HCT116 (cell line): ENCODE results near the gene NLGN2. TPM values are rescaled to one million over a fixed set of nuclear protein-coding genes. Genes with fewer than 3 reads are reported as not detected.

Experiments
- ATAC-seq: fragments of 200-7000 bp; cut with Tn5 transposase; 2 replicates; pipeline ENCODE4 v1.9.1; 2020; ENCODE audit warnings: mild to moderate bottlenecking, moderate library complexity
- BruUV-seq: library from RNA; stranded (reverse); fragments of 400-500 nt; replicated peaks from 2 replicates; lab custom pipeline; 2021; lab: Mats Ljungman, UMichigan
- CTCF ChIA-PET: fragments of 300-600 bp; sonication (Branson Sonifier 250); formaldehyde crosslinking; loops from one replicate; lab custom pipeline; 2021; ENCODE audit warnings: antibody characterized with exemption; lab: Charles Lee
- POLR2A ChIA-PET: fragments of 300-600, 350-600 bp; sonication (Branson Sonifier 250); formaldehyde crosslinking; loops from one replicate; lab custom pipeline; 2021; ENCODE audit warnings: antibody characterized with exemption; lab: Charles Lee
- RAD21 ChIA-PET, 2 experiments: fragments of 300-600 bp; sonication (Branson Sonifier 250); formaldehyde crosslinking; loops; one replicate each; lab custom pipeline; 2023; ENCODE audit warnings: low total read pairs in 2 of 2; ENCODE audit not compliant: uncharacterized antibody in 2 of 2, unreplicated experiment in 2 of 2, low non-redundant PET in 1 of 2; lab: Charles Lee
- DNase-seq: peaks from one replicate; pipeline ENCODE4 v3.0.0-alpha.2; 2010; ENCODE audit warnings: low read depth, low spot score
- H2AFZ ChIP-seq: fragments of 200-600 bp; shearing (Covaris generic), sonication (generic); 2 replicates; pipeline ENCODE4 v1.6.1; 2017; ENCODE audit warnings: low read depth, mixed run types, mixed read lengths, antibody characterized with exemption, low read length; ENCODE audit not compliant: poor library complexity, severe bottlenecking
- H3K27ac ChIP-seq: 2 replicates; pipeline ENCODE4 v1.5.1; 2012; ENCODE audit warnings: low read depth, low read length
- H3K27me3 ChIP-seq: fragments of 200-600 bp; sonication (generic); 2 replicates; pipeline ENCODE4 v1.6.1; 2016; ENCODE audit warnings: mixed run types, low read length, mixed read lengths; ENCODE audit not compliant: insufficient read depth
- H3K36me3 ChIP-seq, 2 experiments: fragments of 200-500 bp in 1 of 2; fragments of 200-600 bp in 1 of 2; sonication (Bioruptor generic) in 1 of 2; sonication (generic) in 1 of 2; 2 replicates each; pipeline versions ENCODE4 v1.5.1 to v1.6.1; 2014 to 2016; ENCODE audit warnings: low read length in 2 of 2, inconsistent platforms in 1 of 2, mixed read lengths in 1 of 2, mixed run types in 1 of 2; ENCODE audit not compliant: insufficient read depth in 2 of 2, control insufficient read depth in 1 of 2
- H3K4me1 ChIP-seq, 2 experiments: fragments of 200-600 bp in 1 of 2; sonication (generic) in 1 of 2; 2 replicates each; pipeline versions ENCODE4 v1.5.1 to v1.6.1; 2012 to 2017; ENCODE audit warnings: low read length in 2 of 2, inconsistent platforms in 1 of 2, mild to moderate bottlenecking in 1 of 2, mixed read lengths in 1 of 2, mixed run types in 1 of 2, moderate library complexity in 1 of 2; ENCODE audit not compliant: insufficient read depth in 2 of 2, control insufficient read depth in 1 of 2
- H3K4me2 ChIP-seq: fragments of 200-600 bp; sonication (generic); 2 replicates; pipeline ENCODE4 v1.6.1; 2017; ENCODE audit warnings: mixed run types, low read length, mixed read lengths
- H3K4me3 ChIP-seq, 2 experiments: fragments of 200-600 bp in 1 of 2; sonication (generic) in 1 of 2; replicated peaks in 1 of 2; 2 replicates each; pipeline ENCODE4 v1.5.1; 2011 to 2016; ENCODE audit warnings: low read length in 2 of 2, control low read depth in 1 of 2, low read depth in 1 of 2, mild to moderate bottlenecking in 1 of 2, mixed read lengths in 1 of 2, mixed run types in 1 of 2
- H3K79me2 ChIP-seq: fragments of 200-600 bp; sonication (generic); 2 replicates; pipeline ENCODE4 v1.6.1; 2017; ENCODE audit warnings: mild to moderate bottlenecking, mixed run types, low read length, moderate library complexity, mixed read lengths; ENCODE audit not compliant: insufficient read depth
- H3K9ac ChIP-seq: fragments of 200-600 bp; sonication (generic); 2 replicates; pipeline ENCODE4 v1.6.1; 2016; ENCODE audit warnings: low read length, mixed read lengths
- H3K9me2 ChIP-seq: fragments of 200-600 bp; sonication (generic), shearing (Covaris generic); 2 replicates; pipeline ENCODE4 v1.6.1; 2017; ENCODE audit warnings: mixed run types, mild to moderate bottlenecking, moderate library complexity; ENCODE audit not compliant: insufficient read depth
- H3K9me3 ChIP-seq, 2 experiments: fragments of 200-500 bp in 1 of 2; fragments of 200-600 bp in 1 of 2; sonication (Bioruptor generic) in 1 of 2; sonication (generic) in 1 of 2; 2 replicates each; pipeline ENCODE4 v1.6.1; 2014 to 2017; ENCODE audit warnings: low read length in 2 of 2, mixed read lengths in 2 of 2, inconsistent platforms in 1 of 2, low read depth in 1 of 2, mild to moderate bottlenecking in 1 of 2, mixed run types in 1 of 2, moderate library complexity in 1 of 2; ENCODE audit not compliant: control insufficient read depth in 1 of 2, insufficient read depth in 1 of 2
- H4K20me1 ChIP-seq: fragments of 200-600 bp; sonication (generic), shearing (Covaris generic); 2 replicates; pipeline ENCODE4 v1.6.1; 2017; ENCODE audit warnings: mixed run types, mild to moderate bottlenecking, moderate library complexity; ENCODE audit not compliant: insufficient read depth
- CEBPB ChIP-seq: IDR thresholded peaks from 2 replicates; pipeline ENCODE4 v1.6.1; 2012; ENCODE audit warnings: low read depth
- EGR1 ChIP-seq: IDR thresholded peaks from 2 replicates; pipeline ENCODE4 v1.6.1; 2012; ENCODE audit warnings: low read depth
- EZH2phosphoT487 ChIP-seq: fragments of 200-600 bp; IDR thresholded peaks from 2 replicates; pipeline ENCODE4 v1.6.1; 2018; ENCODE audit warnings: antibody characterized with exemption, borderline replicate concordance
- FOSL1 ChIP-seq: IDR thresholded peaks from 2 replicates; pipeline ENCODE4 v1.6.1; 2012; ENCODE audit warnings: low read depth
- JUND ChIP-seq: IDR thresholded peaks from 2 replicates; pipeline ENCODE4 v1.6.1; 2012
- MAX ChIP-seq: IDR thresholded peaks from 2 replicates; pipeline ENCODE4 v1.6.1; 2012
- POLR2A ChIP-seq: IDR thresholded peaks from 2 replicates; pipeline ENCODE4 v1.7.0; 2011; ENCODE audit warnings: borderline replicate concordance; ENCODE audit not compliant: insufficient read depth, insufficient read length; ENCODE audit errors: extremely low read depth
- POLR2AphosphoS5 ChIP-seq: IDR thresholded peaks from 2 replicates; pipeline ENCODE4 v1.6.1; 2011; ENCODE audit warnings: mild to moderate bottlenecking, low read depth, low read length, moderate library complexity
- SRF ChIP-seq: IDR thresholded peaks from 2 replicates; pipeline ENCODE4 v1.6.1; 2012; ENCODE audit warnings: low read depth
- TCF7L2 ChIP-seq: IDR thresholded peaks from 2 replicates; pipeline ENCODE4 v1.7.0; 2011; ENCODE audit warnings: borderline replicate concordance, inconsistent platforms; ENCODE audit not compliant: insufficient read depth, insufficient read length; ENCODE audit errors: extremely low read depth
- YY1 ChIP-seq: IDR thresholded peaks from 2 replicates; pipeline ENCODE4 v1.6.1; 2011; ENCODE audit warnings: low read length, low read depth, moderate library complexity, mild to moderate bottlenecking; ENCODE audit not compliant: insufficient replicate concordance; ENCODE audit errors: extremely low read depth
- intact Hi-C: fragments of 100-400 bp; cut with micrococcal nuclease; formaldehyde crosslinking; loops from 2 replicates; pipeline ENCODE4 v1.10.0; 2022
- total RNA-seq: library from RNA; stranded (reverse); gene quantifications from one replicate; pipeline ENCODE4 v1.2.1, GENCODE V29; 2021; ENCODE audit not compliant: unreplicated experiment

NLGN2 gene
- total RNA-seq, 1 experiment from 2014 or later, result 60.5 TPM

- ATAC-seq (no peak), DNase-seq (no peak)
- ChIA-PET POLR2A (no interaction called here), CTCF (no interaction called here), RAD21 (no interaction called here)
- no TSS peak for BruUV-seq
- no peak overlapping the region for H3K4me3 ChIP-seq
- no peaks in the 10 kb centered on the region for H3K79me2 ChIP-seq
- H3K36me3 ChIP-seq, result peaks cover 3 to 6% of the 10 kb centered on the region in 2 experiments; a peak in 2 of 4 replicates
- H3K4me2 ChIP-seq, result no peak overlapping the region
- H3K9me3 ChIP-seq, result no peaks in the 10 kb centered on the region
- H3K27ac ChIP-seq, result no peak overlapping the region
- no peaks in the 10 kb centered on the region for H3K9me2 ChIP-seq
- peaks cover 0 to 3% of the 10 kb centered on the region in 2 experiments; a peak in 1 of 4 replicates for H3K4me1 ChIP-seq
- TF ChIP-seq CEBPB (no peak), SRF (no peak), MAX (no peak), YY1 (no peak), TCF7L2 (no peak), EZH2phosphoT487 (no peak), FOSL1 (no peak), POLR2AphosphoS5 (no peak), POLR2A (no peak), EGR1 (no peak)
- no peak overlapping the region for H2AFZ ChIP-seq
- H3K9ac ChIP-seq, result no peak overlapping the region
- H3K27me3 ChIP-seq, result no peaks in the 10 kb centered on the region
- H4K20me1 ChIP-seq, result no peaks in the 10 kb centered on the region
- intact Hi-C loops, result no loop called here
Observed at GRCh38 chr17:7411427-7411750, 3.7 kb downstream of the NLGN2 start.

GRCh38 chr17:7413346-7413985 lies 5.8 kb downstream of the NLGN2 start:
- Histone ChIP-seq H3K4me2 (no peak overlapping the region), H3K27ac (no peak overlapping the region; the same call in 1 of the 2 replicates), H3K4me1 (peaks cover 0 to 3% of the 10 kb centered on the region in 2 experiments; a peak in 1 of 4 replicates), H2AFZ (no peak overlapping the region), H3K9me2 (no peaks in the 10 kb centered on the region), H3K36me3 (peaks cover 3 to 6% of the 10 kb centered on the region in 2 experiments; a peak in 2 of 4 replicates), H3K4me3 (no peak overlapping the region), H3K9ac (no peak overlapping the region), H3K9me3 (no peaks in the 10 kb centered on the region), H3K27me3 (no peaks in the 10 kb centered on the region), H3K79me2 (no peaks in the 10 kb centered on the region), H4K20me1 (no peaks in the 10 kb centered on the region)
- no peak for TF ChIP-seq JUND
- no peak for TF ChIP-seq FOSL1
- CTCF ChIA-PET, result no interaction called here
- DNase-seq (no peak), ATAC-seq (no peak)
- intact Hi-C loops, result no loop called here
- POLR2A ChIA-PET, result interaction anchor here (1.3 kb wide), 2 partner anchors 9 to 23 kb away, joined by 3 to 4 read pairs; partner anchors contain the start of gene TMEM256
- RAD21 ChIA-PET, result no interaction called here
- BruUV-seq, result no TSS peak
